HG03565 (cell line): ENCODE measurements around the gene PDE7B.

ENCODE experiments used
- ATAC-seq: cut with Tn5 transposase; IDR thresholded peaks from one replicate; pipeline ENCODE4 v1.9.1; 2021; ENCODE audit warnings: mild to moderate bottlenecking, moderate library complexity; ENCODE audit not compliant: unreplicated experiment

Gene PDE7B

GRCh38 chr6:135976585-135976984, 125.1 kb downstream of the PDE7B start:
- ATAC-seq: no peak

GRCh38 chr6:135983093-135983492, 131.6 kb downstream of the PDE7B start:
- no peak for ATAC-seq

GRCh38 chr6:135983718-135984343, 132.3 kb downstream of the PDE7B start:
- ATAC-seq: no peak

GRCh38 chr6:135985471-135985870, 134.0 kb downstream of the PDE7B start:
- ATAC-seq: no peak

GRCh38 chr6:135987226-135987625, 135.7 kb downstream of the PDE7B start:
- ATAC-seq: no peak

- ATAC-seq: no peak
Observed at GRCh38 chr6:135990439-135990838, 138.9 kb downstream of the PDE7B start.

- ATAC-seq: no peak
Observed at GRCh38 chr6:135990855-135991464, 139.5 kb downstream of the PDE7B start.

GRCh38 chr6:135992739-135993138, 141.2 kb downstream of the PDE7B start:
- ATAC-seq: no peak

- no peak for ATAC-seq
Observed at GRCh38 chr6:135993361-135993760, 141.9 kb downstream of the PDE7B start.

- no peak for ATAC-seq
Observed at GRCh38 chr6:135994857-135995544, 143.5 kb downstream of the PDE7B start.

GRCh38 chr6:135995545-135995898, 144.0 kb downstream of the PDE7B start:
- no peak for ATAC-seq

GRCh38 chr6:135996668-135997067, 145.2 kb downstream of the PDE7B start:
- no peak for ATAC-seq

- ATAC-seq: no peak
Observed at GRCh38 chr6:135999393-135999792, 147.9 kb downstream of the PDE7B start.

GRCh38 chr6:136007345-136007744, 155.8 kb downstream of the PDE7B start:
- ATAC-seq: no peak

GRCh38 chr6:136011475-136011874, 160.0 kb downstream of the PDE7B start:
- ATAC-seq: no peak

- ATAC-seq: no peak
Observed at GRCh38 chr6:136012198-136012887, 160.8 kb downstream of the PDE7B start.

GRCh38 chr6:136012943-136013342, 161.4 kb downstream of the PDE7B start:
- no peak for ATAC-seq

GRCh38 chr6:136014454-136015437, 163.2 kb downstream of the PDE7B start:
- ATAC-seq: no peak

- ATAC-seq: no peak
Observed at GRCh38 chr6:136015531-136015930, 164.0 kb downstream of the PDE7B start.
